Measurements from ENCODE around the gene PTCH2.
"Not testable (repeated sequence)": the region's sequence is repeated elsewhere in the genome, so short reads cannot be mapped to it uniquely, and the experiment has no call there.

Gene PTCH2

DNA sequence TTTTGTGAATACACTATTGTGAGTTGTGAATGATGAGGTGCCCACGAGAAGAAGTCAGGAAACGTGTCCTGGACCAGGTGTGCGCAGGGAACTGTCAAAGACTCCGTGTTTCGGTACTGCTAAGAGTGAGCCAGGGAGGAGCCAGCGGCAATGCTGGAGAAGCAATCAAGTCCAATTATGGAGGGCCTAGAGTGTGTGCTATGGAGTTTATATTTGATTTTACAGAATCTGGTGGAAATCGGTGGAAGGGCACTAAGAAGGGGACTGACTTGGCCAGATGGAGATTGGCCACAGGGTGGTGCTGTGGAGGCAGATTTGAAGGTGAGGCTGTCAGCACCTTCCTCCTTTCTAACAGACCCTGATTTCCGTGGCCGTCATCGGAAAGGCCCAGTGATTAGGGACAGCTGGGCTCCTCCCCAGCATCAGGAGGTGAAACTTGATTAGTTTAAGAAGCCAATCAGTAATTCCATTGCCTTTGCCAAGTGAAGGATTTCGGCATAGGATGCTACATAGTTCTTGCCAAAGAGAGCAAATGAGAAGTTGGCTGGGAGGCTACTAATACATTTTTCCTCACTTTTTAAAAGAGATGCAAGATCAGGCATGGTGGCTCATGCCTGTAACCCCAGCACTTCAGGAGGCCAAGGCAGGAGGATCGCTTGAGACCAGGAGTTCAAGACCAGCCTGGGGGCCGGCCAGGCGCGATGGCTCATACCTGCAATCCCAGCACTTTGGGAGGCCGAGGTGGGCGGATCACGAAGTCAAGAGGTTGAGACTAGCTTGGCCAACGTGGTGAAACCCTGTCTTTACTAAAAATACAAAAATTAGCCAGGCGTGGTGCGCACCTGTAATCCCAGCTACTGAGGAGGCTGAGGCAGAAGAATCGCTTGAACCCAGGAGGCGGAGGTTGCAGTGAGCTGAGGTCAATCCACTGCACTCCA is 7.0 kb downstream of the PTCH2 start:
- DNase-seq = no peak

DNA sequence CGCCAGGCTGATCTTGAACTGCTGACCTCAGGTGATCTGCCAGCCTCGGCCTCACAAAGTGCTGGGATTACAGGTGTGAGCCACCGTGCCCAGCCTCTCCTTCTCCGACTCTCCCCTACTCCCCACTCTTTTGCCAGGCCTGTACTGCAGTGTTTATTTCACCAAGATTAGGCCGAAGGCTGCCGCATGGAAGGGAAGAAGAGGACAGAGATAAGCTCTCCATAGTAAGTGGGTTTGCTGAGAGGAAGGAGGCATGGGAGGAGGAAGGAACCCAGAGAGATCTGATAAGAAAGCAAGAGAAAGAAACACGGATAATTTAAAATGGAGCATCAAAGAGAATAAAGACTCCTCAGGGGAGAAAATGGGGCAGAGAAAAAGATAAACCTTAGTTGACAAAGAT is 8.7 kb downstream of the PTCH2 start:
- no peak for DNase-seq

DNA sequence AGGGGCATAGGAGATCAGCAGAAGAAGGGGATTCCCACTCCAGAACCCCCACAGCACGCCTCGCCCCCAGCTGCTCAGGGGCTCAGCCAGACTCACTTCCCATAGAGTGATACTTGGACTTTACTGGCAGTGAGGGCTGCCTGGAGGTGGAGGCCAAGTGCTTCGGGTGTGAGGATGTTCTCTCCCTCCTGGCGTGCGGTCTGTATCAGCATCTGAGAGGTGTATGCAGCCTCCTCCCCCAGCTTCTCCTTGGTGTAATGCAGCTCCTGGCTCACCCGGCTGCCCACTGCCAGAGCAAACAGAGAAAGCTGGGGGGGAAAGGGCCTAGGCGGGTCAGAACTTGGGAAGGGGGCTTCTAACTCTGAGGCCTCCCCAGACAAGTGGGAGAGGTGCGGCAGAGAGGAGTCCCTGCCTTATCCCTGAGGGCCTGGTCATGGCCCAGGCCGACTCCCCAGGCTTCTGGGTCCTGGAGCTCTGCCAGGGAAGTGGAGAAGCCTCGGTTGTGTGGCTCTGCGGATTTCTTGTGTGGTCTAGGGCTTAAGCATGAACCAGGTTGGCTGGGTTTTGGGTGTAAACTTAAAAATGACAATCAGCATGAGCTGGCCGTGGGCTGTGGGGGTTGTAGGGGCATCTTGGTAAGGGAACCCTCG is 10.9 kb downstream of the PTCH2 start:
- DNase-seq = no peak

GRCh38 chr1:44831516-44831915 is 11.5 kb downstream of the PTCH2 start:
- no peak for DNase-seq

DNA sequence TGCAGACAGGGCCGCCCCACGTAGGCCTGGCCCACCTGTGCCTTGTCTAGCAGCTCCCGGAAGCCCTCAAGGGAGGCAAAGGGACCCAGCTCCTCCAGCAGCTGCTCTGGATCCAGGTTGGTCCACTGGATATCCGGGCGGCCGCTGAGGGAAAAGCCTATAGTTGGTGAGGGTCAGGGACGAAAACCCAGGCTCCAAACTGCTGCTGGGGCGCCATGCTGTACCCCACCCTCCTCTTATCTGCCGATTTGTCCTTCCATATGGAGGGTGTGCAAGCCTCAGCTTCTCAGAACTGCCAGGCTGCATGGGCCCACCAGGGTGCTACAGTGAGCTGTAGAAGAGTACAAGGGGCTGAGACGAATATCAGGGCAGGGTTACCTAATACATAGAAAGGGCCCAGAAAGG is 12.2 kb downstream of the PTCH2 start:
- DNase-seq = no peak

DNA sequence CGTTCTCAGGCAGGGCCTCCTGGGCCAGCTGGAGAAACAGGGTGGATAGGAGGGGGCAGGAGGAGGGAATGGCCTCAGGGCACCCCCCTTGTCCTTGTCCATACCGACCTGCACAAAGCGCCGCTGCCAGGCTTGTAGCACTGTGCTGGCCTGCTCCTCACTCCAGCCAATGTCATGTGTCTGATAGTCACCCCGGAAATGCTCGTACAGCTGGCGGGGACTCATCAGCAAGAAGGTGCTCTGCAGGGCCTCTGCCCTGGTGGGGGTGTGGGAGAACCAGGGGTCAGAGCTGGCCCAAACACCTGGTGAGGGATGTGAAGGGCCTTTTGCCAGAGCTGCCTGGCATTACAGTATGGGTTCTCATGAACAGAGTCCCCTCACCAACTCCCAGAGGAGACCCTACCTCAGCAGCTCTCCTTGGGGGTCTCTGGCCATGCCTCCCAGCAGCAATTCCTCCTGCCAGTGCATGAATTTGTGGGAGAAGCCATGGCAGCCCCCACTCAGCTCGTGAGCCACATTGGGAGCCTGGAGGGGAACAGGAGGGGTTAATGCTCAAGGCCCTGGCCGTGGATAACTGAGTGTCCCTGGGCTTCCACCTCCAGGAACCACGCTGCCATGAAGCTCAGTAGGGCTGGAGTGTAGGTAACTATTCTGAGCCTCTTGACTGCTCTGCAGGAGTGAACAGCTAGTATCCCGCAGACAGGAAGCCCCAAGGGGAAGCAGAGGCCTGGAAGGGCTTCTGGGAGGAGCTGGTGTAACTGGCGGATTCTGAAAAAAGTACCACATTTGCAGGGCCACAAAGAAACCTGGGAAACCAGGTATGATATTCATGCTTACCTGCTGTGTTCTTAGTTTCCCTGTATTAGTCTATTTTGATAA is 13.3 kb downstream of the PTCH2 start:
- no peak for DNase-seq

- no peak for DNase-seq
Measured at GRCh38 chr1:44828841-44829440, 14.1 kb downstream of the PTCH2 start.

DNA sequence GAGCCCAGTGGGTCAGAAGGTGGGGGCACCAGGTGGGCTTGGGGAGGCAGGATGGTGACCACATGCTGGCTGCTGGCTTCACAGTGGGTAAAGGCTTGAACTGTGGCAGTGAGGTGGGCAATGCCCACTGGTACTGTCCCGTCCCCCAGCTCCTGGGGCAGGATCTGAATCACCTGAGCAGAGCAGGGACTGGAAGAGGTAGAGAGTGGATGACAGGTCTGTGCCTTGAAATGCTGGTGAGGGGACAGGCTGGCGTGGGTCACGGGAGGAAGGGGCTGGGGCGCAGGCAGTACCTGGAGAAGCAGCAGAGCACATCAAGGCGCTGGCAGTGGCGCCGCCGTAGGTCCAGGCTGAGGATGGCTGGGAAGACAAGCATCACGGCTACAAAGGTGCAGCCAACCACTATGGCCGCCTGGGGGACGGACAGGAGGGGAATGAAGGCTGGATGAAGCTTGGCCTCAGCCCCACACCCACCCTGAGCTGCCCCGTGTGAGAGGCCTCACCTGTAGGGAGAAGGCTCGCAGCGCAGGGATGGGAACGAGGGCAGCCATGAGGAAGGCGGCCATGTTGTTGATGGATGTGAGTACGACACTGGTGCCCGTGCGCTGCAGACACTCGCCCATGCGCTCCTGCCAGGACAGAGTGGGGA is 14.9 kb downstream of the PTCH2 start:
- no peak for DNase-seq

GRCh38 chr1:44827197-44828002 is 15.7 kb downstream of the PTCH2 start:
- DNase-seq = no peak

DNA sequence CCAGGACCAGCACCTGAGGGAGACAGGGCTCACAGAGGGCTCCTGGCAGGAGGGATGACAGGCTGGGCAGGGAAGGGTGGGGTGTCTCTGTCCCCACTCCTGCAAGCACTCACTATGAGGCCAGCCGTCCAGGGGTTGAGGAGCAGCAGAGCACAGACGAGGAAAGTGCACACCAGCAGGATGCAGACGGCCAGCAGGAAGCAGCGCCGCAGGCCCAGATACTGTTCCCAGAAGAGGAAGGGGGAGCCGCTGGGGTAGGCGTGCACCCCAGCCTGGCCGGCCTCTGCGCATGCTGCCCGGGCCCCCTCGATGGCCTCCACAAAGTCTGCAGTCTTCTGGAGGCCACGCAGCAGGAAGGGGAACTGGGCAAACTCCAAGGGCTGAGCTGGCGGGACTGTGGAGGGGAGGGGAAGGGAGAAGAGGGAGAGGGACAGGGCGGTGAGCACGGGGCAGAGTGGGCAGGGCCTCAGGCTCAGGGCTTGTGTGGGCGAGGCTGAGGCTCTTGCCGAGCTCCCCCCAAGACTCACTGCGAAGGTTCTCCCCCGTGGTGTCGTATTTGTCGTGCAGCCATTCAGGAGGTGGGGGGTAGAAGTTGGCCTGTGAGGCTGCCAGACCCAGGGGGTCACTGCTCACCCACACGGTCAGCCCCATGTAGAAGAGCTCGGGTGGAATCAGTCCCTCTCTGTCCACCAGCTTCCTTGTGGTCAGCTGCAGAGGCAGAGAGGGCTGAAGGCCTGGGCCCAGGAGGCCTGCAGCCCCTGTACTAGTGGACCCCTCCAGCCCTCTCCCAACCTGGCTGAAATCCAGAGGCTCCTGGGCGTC is 16.5 kb downstream of the PTCH2 start:
- DNase-seq = no peak

- not testable (repeated sequence) for DNase-seq
Measured at GRCh38 chr1:44824392-44824791, 18.7 kb downstream of the PTCH2 start.

DNA sequence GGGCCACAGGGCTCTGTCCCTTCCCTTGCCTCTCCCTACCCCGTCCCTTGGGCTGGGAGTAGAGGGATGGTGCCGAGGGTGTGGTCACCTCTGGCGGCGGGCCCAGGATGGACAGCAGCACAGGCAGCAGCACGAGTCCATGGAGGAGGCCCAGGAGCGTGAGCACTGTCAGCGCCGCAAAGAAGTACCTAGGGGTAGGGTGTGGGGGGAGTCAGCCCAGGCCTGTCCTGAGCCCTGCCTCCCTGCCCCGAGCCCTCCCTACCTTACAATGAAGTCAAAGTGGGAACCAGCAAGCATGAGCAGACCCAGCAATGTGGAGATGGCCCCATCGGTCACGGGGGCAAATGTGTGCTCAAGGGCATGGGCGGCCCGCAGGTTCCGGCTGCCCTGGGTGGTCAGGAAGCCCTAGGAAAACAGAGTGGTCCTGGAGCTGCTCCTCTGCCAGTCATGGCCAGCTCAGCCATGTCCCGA is 20.0 kb downstream of the PTCH2 start:
- no peak for DNase-seq

- no peak for DNase-seq
Measured at GRCh38 chr1:44822131-44822701, 20.8 kb downstream of the PTCH2 start.

- DNase-seq = no peak
Measured at GRCh38 chr1:44821240-44821715, 21.8 kb downstream of the PTCH2 start.

- no peak for DNase-seq
Measured at GRCh38 chr1:44820328-44821239, 22.5 kb downstream of the PTCH2 start.

- no peak for DNase-seq
Measured at GRCh38 chr1:44819608-44820327, 23.3 kb downstream of the PTCH2 start.

GRCh38 chr1:44819196-44819607 is 23.9 kb downstream of the PTCH2 start:
- DNase-seq = no peak
